Measurements from ENCODE around the gene RPP14. TPM values are rescaled to one million over a fixed set of nuclear protein-coding genes. Genes with fewer than 3 reads are reported as not detected.

Gene RPP14
- total and polyA plus RNA-seq, 9 donors: 7.9 to 18.8 (median 15.0) TPM

DNA sequence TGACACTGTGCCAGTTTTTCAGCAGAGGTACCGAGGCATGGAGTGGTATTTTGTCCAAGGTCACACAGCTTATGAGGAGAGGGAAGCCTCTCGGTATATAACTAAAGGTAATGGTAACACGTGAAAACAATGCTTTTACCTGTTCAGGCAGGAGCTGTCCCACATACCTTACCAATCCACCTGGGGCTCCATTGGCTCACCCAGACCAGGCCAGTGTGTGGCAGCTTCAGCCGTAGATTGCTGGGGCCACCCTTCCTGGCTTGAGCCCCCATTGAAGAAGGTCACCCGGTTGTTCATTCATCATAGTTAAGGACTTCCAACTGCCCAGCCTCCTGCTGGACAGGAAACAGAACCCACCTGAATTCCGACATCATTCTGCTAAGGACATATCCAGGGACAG, 9.2 kb upstream of the RPP14 start:
- Histone ChIP-seq H3K27me3 (no peaks in the 10 kb centered on the region), H3K4me3 (no peak overlapping the region), H3K4me1 (ENCODE audit: insufficient read depth) (no peaks in the 10 kb centered on the region), H3K9me3 (no peaks in the 10 kb centered on the region), H3K27ac (no peak overlapping the region), H3K36me3 (no peaks in the 10 kb centered on the region)
- 52 to 68% (median 57%) methylated on average over 6 of the region's 6 CpGs for WGBS, 3 donors
- intact Hi-C loops (cut with DNase I): loop anchor here in 3 of 4 donors (5.0 to 10.0 kb wide), 4 partner anchors 62 to 120 kb away; partner anchors contain the start of gene ABHD6 (in 1 of the 3)
- no peak for TF ChIP-seq POLR2A (IDR thresholded peaks at IDR 0.05)
- TF ChIP-seq, protein P1, sequence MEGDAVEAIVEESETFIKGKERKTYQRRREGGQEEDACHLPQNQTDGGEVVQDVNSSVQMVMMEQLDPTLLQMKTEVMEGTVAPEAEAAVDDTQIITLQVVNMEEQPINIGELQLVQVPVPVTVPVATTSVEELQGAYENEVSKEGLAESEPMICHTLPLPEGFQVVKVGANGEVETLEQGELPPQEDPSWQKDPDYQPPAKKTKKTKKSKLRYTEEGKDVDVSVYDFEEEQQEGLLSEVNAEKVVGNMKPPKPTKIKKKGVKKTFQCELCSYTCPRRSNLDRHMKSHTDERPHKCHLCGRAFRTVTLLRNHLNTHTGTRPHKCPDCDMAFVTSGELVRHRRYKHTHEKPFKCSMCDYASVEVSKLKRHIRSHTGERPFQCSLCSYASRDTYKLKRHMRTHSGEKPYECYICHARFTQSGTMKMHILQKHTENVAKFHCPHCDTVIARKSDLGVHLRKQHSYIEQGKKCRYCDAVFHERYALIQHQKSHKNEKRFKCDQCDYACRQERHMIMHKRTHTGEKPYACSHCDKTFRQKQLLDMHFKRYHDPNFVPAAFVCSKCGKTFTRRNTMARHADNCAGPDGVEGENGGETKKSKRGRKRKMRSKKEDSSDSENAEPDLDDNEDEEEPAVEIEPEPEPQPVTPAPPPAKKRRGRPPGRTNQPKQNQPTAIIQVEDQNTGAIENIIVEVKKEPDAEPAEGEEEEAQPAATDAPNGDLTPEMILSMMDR (IDR thresholded peaks at IDR 0.05): no peak
- TF ChIP-seq EP300 (IDR thresholded peaks at IDR 0.05): no peak
- no peak for DNase-seq

DNA sequence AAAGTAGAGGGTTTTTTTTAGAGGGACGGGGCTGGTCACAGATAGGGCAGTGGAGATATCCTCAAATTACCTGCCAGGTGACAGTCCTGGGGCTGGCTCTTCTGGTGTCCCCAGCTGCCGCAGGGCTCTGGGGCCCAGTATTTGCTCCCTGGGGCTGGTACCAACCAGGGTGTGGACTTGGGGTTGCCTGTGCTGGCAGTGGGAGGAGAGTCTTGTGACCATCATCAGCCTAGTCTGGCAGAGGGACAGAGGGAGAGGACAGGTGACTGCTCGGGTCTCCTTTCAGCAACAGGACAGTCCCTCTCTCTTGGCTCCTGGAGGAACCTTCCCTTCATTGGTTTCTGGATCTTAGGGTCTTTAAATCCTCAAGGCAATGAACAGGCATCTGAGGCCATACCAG, 7.9 kb upstream of the RPP14 start:
- Histone ChIP-seq H3K4me1 (ENCODE audit: insufficient read depth) (no peaks in the 10 kb centered on the region), H3K36me3 (no peaks in the 10 kb centered on the region), H3K27me3 (no peaks in the 10 kb centered on the region), H3K9me3 (no peaks in the 10 kb centered on the region), H3K4me3 (no peak overlapping the region), H3K27ac (no peak overlapping the region)
- whole genome bisulfite sequencing, 3 donors: 72 to 77% (median 74%) methylated on average over 3 of the region's 3 CpGs
- no peak for DNase-seq
- no peak for TF ChIP-seq EP300 (IDR thresholded peaks at IDR 0.05)
- TF ChIP-seq, protein P1 (IDR thresholded peaks at IDR 0.05): no peak
- intact Hi-C loops (cut with DNase I): loop anchor here in 3 of 4 donors (5.0 to 10.0 kb wide), 4 partner anchors 63 to 121 kb away; partner anchors contain the start of gene ABHD6 (in 1 of the 3)

DNA sequence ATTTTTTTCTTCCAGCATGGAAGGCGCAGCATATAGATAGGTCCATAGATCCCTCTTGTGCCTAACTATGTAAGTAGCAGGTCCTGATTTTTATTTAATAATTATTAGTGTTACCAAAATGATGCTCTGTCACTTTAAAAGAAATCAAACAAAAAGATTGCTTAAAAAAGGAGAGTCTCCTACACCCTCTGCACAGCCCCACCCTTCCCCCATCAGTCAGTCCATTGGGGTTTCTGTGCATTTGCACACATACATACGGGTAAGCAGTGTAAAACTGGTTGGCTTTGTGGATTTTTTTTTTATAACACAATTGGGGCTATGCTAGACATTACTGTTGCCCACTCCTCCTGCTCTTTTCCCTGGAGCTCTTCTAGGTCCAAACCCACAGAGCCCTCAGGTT, 7.0 kb upstream of the RPP14 start:
- Histone ChIP-seq H3K9me3 (no peaks in the 10 kb centered on the region), H3K36me3 (no peaks in the 10 kb centered on the region), H3K27ac (no peak overlapping the region), H3K4me3 (no peak overlapping the region), H3K4me1 (ENCODE audit: insufficient read depth) (no peaks in the 10 kb centered on the region), H3K27me3 (no peaks in the 10 kb centered on the region)
- 48 to 57% (median 52%) methylated on average over 2 of the region's 2 CpGs for WGBS, 3 donors
- TF ChIP-seq POLR2A (IDR thresholded peaks at IDR 0.05) (no peak), EP300 (IDR thresholded peaks at IDR 0.05) (no peak)
- TF ChIP-seq, protein P1 (IDR thresholded peaks at IDR 0.05): no peak
- no peak for DNase-seq
- intact Hi-C loops (cut with DNase I): loop anchor here in 3 of 4 donors (5.0 to 10.0 kb wide), 4 partner anchors 64 to 122 kb away; partner anchors contain the start of gene ABHD6 (in 1 of the 3)

DNA sequence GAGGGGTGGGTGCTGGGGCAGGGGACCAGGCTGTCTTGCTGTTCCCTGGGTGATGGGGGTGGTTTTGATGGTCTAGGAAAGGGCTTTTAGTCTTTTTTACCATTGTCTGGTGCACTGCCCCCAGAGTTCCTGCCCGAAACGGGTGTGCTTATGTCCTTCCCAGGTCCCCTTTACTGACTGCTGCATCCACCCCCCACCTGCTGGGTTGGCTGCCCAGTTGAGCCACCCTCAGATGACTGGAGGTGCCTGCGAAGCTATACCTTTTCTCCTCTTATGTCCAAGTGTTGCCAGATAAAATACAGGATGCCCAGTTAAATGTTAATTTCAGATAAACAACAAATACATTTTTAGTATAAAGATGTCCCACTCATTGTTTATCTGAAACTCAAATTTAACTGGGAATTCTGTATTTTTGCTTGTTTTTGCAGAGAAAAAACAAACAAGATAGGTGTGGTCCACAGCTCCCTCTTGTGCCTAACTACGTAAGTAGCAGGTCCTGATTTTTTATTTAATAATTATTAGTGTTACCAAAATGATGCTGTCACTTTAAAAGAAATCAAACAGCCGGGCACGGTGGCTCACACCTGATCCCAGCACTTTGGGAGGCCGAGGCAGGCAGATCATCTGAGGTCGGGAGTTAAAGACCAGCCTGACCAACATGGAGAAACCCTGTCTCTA, 6.1 kb upstream of the RPP14 start:
- no peaks in the 10 kb centered on the region for H3K36me3 ChIP-seq
- 10% methylated on average over 8 of the region's 8 CpGs for WGBS, 3 donors
- H3K4me3 ChIP-seq: no peak overlapping the region
- no peak for DNase-seq
- H3K27ac ChIP-seq: no peak overlapping the region
- intact Hi-C loops (cut with DNase I): loop anchor here (2.0 to 10.0 kb wide), 6 partner anchors 63 to 123 kb away; partner anchors contain the start of gene ABHD6 (in 3 of the 4)
- no peaks in the 10 kb centered on the region for H3K9me3 ChIP-seq
- no peaks in the 10 kb centered on the region for H3K4me1 ChIP-seq (ENCODE audit: insufficient read depth)
- TF ChIP-seq, protein P1 (IDR thresholded peaks at IDR 0.05): peak; percentile 55 to 59 (median 58)
- TF ChIP-seq EP300 (IDR thresholded peaks at IDR 0.05): no peak
- no peaks in the 10 kb centered on the region for H3K27me3 ChIP-seq

All from ovary (tissue), 9 donors.